ENCODE results near the gene AK3. TPM values are rescaled to one million over a fixed set of nuclear protein-coding genes. Genes with fewer than 3 reads are reported as not detected.
A peak's percentile ranks its signal among the peaks of the same experiment; 100 is the strongest.
"Not testable (repeated sequence)": the region's sequence is repeated elsewhere in the genome, so short reads cannot be mapped to it uniquely, and the experiment has no call there.

The AK3 gene
- total RNA-seq, result 53.0 and 54.0 TPM in 2 replicates

DNA sequence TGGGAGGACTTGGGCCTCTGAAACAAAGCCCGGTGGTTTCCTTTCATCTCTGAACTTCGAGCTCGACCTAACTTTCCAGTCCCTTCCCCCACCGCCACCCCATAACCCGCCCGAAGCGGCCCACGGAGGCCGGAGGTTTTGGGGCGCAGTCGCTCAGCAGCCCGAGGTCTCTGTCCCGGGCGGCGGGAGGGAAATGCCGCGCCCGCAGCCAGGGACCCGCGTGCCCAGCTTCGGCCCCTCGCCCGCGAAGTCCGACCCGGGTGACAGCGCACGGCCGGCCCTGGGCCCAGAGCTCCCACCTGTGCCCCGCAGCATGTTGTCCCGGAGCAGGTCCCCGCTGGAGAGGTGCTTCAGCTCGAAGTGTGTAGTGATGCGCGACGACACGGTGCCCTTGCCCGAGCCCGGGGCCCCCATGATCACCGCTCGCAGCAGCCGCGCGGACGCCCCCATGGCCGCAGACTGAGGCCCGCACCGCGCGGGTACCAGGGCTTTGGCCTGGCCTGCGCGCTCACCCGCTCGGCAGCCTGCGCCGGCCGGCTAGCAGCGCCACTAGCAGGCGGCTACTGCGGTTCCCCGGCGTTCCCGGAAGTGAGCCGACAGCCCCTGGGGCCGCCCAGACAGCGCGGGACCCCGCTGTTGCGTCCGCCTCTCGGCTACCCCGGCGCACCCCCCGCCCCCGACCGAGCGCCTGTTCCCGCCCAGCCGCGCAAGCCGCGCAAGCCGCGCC is at the start of gene AK3:
Gene AK3, minus strand, starts transcription at position 565 of the 727 bp plus-strand sequence. Its CDS starts 115 bp downstream, at position 450.
- peak; percentile 45 for DNase-seq (ENCODE audit: low read depth, low spot score)

DNA sequence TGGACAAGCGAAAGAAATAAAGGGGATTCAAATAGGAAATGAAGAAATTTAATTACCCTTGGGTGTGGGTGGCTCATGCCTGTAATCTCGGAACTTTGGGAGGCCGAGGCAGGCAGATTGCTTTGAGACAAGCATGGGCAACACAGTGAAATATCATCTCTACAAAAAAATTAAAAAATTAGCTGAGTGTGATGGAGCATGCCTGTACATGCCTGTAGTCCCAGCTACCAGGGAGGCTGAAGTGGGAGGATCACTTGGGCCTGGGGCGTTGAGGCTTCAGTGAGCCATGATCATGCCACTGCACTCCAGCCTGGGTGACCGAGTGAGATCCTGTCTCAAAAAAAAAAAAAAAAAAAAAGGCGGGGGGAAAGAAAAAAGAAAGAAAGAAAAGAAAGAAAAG is 47.7 kb upstream of the AK3 start:
- DNase-seq (ENCODE audit: low read depth, low spot score), result no peak

DNA sequence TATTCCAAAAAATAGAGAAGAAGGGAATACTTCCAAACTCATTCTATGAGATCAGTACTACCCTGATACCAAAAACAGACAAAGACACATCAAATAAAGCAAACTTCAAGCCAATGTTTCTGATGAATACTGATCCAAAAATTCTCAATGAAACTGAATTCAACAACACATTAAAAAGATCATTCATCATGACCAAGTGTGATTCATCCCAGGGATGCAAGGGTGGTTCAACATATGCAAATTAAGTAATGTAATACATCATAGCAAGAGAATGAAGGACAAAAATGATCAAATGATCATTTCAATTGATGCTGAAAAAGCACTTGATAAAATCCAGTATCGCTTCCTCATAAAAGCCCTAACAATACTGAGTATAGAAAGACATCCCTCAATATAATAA is 46.9 kb upstream of the AK3 start:
- no peak for DNase-seq (ENCODE audit: low read depth, low spot score)

DNA sequence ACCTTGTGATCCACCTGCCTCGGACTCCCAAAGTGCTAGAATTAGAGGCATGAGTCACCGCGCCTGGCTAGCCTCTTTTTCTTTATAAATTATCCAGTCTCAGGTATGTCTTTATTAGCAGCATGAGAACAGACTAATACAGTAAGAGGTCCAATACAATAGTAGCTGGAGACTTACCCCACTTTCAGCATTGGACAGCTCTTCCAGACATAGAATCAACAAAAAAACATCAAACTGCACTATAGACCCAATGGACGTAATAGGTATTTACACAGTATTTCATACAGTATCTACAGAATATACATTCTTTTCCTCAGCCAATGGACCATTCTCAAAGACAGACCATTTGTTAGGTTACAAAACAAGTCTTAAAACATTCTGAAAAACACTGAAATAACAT is 45.6 kb upstream of the AK3 start:
- DNase-seq (ENCODE audit: low read depth, low spot score), result no peak

DNA sequence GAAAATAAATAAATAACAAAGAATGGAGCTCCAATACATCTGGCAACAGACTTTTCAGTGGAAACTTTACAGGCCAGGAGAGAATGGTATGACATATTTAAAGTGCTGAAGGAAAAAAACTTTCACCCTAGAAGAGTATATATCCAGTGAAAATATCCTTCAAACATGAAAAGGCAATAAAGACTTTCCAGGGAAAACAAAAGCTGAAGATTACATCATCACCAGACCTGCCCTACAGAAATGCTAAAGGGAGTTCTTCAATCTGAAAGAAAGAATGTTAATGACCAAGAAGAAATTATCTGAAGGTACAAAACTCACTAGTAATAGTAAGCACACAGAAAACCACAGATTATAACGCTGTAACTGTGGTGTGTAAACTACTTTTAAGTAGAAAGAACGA is 43.4 kb upstream of the AK3 start:
- DNase-seq (ENCODE audit: low read depth, low spot score), result no peak

DNA sequence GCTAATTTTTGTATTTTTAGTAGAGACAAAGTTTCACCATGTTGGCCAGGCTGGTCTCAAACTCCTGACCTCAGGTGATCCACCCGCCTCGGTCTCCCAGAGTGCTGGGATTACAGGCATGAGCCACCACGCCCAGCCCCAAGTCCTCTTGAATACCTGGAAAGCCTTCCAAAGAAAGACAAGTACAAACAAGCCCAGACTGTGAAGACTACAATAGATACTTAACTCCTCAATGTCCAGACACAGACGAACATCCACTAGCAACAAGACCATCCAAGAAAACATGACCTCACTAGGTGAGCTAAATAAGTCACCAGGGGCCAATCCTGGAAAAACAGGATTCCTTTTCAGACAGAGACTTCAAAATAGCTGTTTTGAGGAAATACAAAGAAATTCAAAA is 42.2 kb upstream of the AK3 start:
- DNase-seq (ENCODE audit: low read depth, low spot score), result not testable (repeated sequence)

DNA sequence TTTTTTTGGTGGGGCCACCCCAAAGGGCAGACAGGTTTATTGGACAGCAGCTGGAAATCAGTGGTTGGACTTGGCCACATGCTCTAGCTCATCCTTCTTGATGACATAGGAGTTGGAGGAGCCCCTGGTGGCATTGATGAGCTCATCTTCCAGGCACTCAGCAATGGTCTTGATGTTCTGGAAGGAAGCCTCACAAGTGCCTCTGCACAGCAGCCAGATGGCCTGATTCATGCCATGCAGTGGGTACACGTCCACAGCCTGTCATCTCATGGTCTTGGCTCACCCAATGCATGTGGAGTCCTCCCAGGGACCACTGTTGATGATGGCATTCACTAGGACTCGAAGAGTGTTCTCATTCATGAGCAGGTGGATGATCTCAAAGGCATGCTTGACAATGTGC is 40.4 kb upstream of the AK3 start:
- DNase-seq (ENCODE audit: low read depth, low spot score), result no peak

DNA sequence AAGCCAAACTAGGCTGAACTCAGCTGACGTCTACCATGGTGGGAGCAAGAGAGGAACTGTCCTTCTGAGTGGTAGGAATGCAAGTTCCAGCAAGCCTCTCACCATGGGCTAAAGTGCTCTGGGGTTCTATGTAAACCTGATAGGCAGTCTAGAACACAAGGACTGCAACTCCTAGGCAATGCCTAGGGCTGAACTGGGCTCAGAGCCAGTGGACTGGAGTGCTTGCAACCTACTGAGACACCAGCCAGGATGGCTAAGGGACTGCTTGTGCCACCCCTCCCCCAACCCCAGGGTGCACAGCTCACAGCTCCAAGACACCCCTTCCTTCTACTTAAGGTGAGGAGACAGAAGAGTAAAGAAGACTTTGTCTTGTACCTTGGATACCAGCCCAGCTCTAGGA is 39.6 kb upstream of the AK3 start:
- DNase-seq (ENCODE audit: low read depth, low spot score), result no peak

DNA sequence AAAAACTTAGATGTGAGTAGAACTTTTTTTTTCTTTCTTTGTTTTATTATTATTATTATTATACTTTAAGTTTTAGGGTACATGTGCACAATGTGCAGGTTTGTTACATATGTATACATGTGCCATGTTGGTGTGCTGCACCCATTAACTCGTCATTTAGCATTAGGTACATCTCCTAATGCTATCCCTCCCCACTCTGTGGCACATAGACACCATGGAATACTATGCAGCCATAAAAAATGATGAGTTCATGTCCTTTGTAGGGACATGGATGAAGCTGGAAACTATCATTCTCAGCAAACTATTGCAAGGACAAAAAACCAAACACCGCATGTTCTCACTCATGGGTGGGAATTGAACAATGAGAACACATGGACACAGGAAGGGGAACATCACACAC is 34.0 kb upstream of the AK3 start:
- DNase-seq (ENCODE audit: low read depth, low spot score), result not testable (repeated sequence)

DNA sequence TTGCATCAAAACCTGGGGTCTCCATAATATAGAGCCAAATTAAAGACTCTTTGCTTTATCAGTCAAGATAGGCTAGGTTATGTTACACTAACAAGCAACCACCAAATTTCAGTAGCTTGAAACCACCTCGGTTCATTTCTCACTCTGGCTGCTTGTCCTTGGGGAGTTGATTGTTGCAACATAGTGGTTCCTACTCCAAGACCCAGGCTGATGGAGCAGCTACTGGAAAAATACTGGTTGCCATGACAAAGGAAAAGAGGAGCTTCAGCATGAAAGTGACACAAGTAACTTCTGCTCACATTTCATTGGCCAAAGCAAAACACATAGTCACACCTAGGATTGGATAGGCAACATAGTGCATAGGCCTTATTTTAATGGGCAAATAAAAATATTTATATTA is 33.2 kb upstream of the AK3 start:
- no peak for DNase-seq (ENCODE audit: low read depth, low spot score)

DNA sequence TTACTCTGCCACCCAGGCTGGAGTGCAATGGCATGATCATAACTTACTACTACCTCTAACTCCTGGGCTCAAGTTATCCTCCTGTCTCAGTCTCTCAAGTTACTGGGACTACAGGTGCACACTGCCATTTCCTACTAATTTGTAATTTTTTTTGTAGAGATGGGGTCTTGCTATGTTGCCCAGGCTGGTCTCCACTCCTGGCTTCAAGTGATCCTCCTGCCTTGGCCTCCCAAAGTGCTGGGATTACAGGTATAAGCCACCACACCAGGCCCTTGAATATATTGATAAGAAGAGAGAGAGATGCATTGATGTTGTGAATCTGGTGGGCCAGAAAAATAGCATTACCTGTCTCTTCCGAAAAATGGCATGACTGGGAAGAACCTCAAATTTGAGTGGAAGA is 30.8 kb upstream of the AK3 start:
- no peak for DNase-seq (ENCODE audit: low read depth, low spot score)

DNA sequence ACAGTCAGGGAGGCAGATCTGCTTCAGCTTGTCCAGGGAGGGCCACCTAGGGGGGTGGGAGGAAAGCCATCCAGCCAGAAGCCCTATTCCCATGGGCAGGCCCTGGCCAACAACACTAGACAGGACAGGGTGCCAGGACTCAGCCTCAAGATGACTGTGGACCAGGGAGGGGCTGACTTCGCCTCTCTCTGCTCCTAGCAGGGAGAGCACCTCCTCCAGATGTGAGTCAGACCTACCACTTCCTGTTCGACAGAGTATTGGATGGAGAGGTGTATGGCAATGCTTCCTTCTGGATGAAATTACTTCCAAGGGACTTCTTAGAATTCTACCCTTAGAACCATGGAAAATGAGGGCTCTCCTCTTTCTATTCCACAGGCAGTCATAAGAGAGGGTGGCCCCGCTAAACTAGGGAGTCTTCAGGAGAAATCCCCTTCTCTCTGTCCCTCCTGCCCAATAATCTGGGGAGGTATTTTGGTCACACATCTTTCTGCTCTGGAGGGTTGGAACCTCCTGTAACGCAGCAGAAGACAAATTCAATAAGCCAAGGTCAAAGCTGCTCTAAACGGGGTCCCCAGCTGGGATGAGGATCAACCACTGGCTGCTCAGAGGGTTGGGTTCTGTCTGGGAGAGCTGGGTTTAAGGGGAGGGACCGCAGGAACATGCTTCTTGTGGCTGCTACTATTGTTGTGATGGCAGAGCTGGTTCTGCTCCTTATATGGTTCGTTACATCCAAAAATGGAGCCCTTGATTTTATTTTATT is 28.5 kb upstream of the AK3 start:
- no peak for DNase-seq (ENCODE audit: low read depth, low spot score)

DNA sequence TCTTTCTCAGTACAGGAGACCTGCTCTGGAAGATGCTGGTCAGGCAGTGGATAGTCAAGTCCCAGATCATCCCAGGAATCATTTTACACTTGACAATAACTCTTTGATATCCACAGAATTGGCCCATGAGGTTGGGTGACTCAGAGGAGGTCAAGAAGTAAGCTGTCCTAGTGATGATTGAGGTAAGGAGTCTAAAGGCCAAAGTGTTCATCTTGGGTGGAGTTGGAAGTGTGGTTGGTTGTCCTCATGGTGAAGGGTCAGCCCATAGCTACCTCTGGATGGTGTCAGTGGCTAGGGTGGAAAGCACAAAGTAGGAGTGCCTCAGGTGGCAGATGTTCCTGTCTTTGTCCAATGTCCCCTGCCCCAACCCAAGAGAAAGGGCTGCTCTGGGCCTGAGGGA is 27.7 kb upstream of the AK3 start:
- no peak for DNase-seq (ENCODE audit: low read depth, low spot score)

DNA sequence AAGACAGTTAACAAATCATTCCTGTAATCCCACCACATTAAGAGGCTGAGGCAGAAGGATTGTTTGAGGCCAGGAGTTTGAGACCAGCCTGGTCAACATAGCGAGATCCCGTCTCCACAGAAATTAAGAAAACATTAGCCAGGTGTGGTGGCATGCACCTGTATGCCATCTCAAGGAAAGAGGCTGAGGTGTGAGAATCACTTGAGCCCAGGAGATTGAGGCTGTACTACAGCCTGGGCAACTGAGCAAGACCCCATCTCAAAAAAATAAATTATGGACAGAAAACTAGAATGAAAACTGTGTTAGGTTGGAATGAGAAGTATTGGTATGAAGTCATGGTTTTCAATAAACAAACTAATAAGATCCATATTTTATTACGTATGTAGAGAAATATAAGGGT is 23.0 kb upstream of the AK3 start:
- DNase-seq (ENCODE audit: low read depth, low spot score), result no peak

DNA sequence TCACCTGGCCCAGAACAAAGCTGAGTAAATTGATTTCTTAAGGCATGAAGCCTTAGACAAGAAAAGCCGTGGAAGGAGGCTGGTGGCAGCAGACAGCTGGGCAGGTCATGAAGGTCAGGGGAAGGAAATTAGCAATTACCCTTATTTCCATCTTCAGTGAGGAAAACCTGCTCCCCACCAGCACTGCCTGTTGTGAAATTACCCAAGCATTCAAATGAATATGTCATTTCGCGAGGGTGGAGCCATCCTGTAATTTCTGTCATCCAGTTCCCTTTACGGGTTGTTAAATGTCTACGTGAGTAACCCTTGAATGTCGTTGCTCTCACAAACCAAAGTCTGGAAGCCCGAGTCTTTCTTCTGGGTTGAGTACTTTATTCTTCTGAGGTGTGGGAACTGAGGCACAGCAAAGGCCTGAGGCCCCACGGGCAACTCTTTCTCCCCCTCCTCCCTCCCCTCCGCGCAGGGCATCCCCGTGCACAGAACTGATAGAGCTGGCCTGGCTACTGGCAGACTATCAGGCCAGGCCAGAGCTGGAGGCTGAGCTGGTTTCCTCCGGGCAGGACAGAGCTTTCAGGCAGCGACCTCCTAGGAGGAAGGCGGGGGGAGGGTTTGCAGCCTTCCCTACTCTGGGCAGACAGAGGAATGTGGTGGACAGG is 22.0 kb upstream of the AK3 start:
- peak; percentile 39 for DNase-seq (ENCODE audit: low read depth, low spot score)

DNA sequence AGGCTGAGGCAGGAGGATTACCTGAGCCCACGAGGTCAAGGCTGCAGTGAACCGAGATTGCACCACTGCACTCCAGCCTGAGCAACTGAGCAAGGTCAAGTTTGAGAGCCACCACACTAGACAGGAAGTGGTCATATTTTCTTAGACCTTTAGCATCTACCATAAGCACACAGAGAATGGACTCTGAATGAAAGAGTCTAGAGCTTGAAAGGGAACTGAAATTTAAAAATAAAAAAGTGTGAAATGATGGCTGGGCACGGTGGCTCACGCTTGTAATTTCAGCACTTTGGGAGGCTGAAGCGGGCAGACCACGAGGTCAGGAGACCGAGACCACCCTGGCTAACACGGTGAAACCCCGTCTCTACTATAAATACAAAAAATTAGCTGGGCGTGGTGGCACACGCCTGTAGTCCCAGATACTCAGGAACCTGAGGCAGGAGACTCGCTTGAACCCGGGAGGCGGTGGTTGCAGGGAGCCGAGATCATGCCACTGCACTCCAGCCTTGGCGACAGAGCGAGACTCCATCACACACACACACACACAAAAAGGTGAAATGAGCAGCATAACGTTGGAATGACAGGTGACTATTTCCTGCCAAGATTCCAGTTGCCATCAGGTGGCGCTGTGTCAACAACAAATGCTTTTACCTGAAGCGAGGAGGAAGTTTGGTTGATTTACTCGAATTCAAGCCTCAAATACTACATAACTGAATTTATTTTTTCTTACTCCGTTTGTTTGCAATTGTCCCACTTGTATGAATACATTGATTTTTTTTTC is 21.3 kb upstream of the AK3 start:
- peak; percentile 56 for DNase-seq (ENCODE audit: low read depth, low spot score)

DNA sequence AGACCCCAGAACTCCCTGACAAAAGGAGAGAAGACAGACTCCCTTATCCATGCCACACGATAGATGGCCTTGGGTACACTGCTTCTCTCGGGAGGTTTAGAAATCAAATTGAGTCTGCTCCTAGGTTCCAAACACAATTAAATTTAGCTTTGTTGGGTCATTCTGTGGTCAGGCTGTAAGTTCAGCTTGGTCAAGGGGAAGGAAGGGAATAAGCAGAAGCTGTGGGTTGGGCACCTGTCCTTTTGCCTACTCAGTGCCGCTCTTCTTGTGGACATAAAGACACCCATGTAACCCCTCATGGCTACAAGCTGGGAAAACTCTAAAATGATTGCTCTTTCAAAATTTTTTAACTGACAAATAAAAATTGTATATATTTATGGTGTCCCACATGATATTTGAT is 19.1 kb upstream of the AK3 start:
- no peak for DNase-seq (ENCODE audit: low read depth, low spot score)

DNA sequence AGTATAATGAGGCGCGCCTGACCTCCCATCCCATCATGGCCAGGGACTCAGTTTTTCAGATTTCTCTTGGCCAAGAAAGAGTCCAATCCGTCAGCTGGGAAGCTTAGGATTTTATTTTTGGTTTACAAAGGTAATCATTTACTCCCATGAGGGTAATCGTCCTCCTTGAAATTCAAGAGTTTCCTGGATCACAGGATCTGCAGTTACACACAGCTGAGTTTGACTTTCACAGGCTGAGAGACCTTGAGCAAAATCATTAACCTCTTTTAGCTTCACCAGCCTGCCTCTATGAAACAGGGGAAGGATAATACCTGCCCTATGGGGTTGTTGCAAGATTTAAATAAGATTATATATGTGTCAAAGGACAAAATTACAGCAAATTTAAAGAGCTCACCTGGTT is 15.4 kb upstream of the AK3 start:
- DNase-seq (ENCODE audit: low read depth, low spot score), result no peak

DNA sequence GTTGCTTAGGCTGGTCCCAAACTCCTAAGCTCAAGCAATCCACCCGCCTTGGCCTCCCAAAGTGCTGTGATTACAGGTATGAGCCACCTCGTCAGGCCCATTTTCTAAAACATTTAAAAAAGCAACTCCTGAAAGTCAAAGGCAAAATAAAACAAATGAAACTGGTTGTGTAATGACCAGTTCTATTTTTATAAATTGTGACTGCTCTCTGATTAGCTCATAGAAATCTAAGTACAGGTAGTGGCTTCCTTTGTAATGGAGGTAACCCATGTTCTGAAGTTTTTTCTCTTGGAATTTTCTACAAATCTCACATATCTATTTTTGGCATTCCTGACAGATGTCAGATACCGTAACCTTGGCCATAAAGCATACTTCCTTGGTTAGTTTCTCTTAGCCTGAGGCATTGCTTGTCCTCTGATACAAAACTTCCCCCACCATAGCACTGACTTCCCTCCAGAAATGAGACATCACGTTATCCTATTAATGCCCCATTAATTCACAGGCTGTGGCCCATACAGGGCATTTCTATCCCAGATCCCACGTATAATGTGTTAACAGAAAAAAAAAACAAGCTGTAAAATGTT is 14.1 kb upstream of the AK3 start:
- no peak for DNase-seq (ENCODE audit: low read depth, low spot score)

DNA sequence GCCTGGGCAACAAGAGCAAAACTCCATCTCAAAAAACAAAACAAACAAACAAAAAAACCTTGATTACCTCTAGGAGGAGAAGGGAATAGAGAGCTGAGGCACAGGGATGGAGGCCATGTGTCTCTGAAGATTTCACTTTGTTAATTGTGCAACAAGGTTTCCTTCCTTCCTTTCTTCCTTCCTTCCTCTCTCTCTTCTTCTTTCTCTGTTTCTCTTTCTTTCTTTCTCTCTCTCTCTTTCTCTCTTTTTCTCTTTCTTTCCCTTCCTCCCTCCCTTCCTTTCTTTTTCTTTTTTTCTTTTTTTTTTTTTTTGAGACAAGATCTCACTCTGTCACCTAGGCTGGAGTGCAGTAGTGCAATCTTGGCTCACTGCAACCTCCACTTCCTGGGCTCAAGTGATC is 13.5 kb upstream of the AK3 start:
- DNase-seq (ENCODE audit: low read depth, low spot score), result not testable (repeated sequence)

DNA sequence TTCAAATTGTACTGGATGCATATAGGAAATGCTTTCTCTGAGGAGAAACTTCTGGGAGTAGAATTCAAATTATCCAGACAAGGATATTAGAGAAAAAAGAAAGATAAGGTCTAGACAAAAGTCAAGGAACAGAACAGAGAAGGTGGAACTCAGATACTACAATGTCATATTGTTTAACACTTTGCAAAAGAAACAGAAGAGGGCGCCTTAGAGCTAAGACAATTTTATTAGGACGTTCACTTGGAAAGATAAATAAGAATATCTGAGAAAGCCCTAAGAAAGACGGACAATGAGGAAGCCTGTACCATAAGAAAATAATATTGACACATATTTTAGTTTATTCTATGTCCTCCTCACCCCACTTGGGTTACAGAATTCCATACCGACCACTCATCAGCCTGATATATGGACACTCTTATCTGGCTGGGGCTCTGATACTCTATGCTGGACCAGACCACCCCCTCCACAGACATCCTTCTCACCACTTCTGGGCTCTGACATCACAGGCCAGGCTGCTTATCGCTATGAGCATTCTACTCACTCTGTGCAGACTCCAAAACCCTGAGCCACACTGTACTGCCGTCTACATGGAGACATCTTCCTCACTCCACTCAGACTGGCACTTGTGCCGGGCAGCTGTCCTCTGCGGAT is 9.1 kb upstream of the AK3 start:
- no peak for DNase-seq (ENCODE audit: low read depth, low spot score)

Measured in pulmonary artery endothelial cell (primary cell).